Upper lobe of right lung (tissue), 1 donor: Measurements from ENCODE around the gene F11. TPM values are rescaled to one million over a fixed set of nuclear protein-coding genes. Genes with fewer than 3 reads are reported as not detected.
"Not testable (repeated sequence)": the region's sequence is repeated elsewhere in the genome, so short reads cannot be mapped to it uniquely, and the experiment has no call there.

Experiments
- ATAC-seq: fragments of 200-7000 bp; cut with Tn5 transposase; one replicate; pipeline ENCODE4 v1.9.1; 2020; ENCODE audit warnings: mild to moderate bottlenecking, moderate library complexity
- DNase-seq: peaks from one replicate; pipeline ENCODE4 v3.0.0-alpha.2; 2020
- H3K27ac ChIP-seq: fragments of 200-600 bp; one replicate; pipeline ENCODE4 v1.8.0; 2022
- H3K27me3 ChIP-seq: fragments of 200-600 bp; one replicate; pipeline ENCODE4 v1.8.0; 2022; ENCODE audit warnings: mild to moderate bottlenecking
- H3K36me3 ChIP-seq: fragments of 200-600 bp; one replicate; pipeline ENCODE4 v1.8.0; 2022
- H3K4me1 ChIP-seq: fragments of 200-600 bp; one replicate; pipeline ENCODE4 v1.8.0; 2022
- H3K4me3 ChIP-seq: fragments of 200-600 bp; one replicate; pipeline ENCODE4 v1.8.0; 2022; ENCODE audit warnings: mild to moderate bottlenecking
- H3K9me3 ChIP-seq: fragments of 200-600 bp; one replicate; pipeline ENCODE4 v1.8.0; 2022
- intact Hi-C: fragments of 100-400 bp; cut with DNase I; formaldehyde crosslinking; loops from one replicate; pipeline ENCODE4 v1.11.0; 2022
- total RNA-seq: library from RNA; stranded (reverse); fragmentation: NEBNext Ultra II Directional; extraction: Animal tissue kit (Norgen Biotek cat#: 25700); gene quantifications from one replicate; pipeline ENCODE4 v1.2.1, GENCODE V29; 2021
- TF ChIP-seq, protein P1 (sequence below): fragments of 200-600 bp; IDR thresholded peaks from one replicate; pipeline ENCODE4 v1.8.0; 2022; ENCODE audit warnings: antibody characterized with exemption
- donor health status: DM: no; HTN: yes; CAD: no; lungs with severe emphysema.

Gene F11
- total RNA-seq, 1 donor from 2014 or later, result 24.7 TPM

DNA sequence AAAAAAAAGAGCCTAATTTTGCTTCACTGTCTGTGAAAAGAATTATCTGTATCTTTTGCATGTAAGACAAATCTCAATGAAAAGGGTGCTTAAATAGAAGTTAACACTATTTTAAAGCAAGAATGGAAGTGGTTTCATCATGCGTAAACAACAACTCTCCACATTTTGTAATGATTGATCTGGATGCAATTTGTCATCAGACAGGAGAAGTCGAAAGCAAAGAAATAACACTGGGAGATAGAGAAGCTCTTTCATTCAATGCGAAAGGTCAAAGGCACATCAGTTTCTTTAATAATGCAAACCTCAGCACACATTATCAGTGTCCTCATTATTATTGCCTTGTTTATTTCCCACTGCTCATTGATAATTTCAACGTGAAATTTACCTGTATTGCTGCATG is 29.9 kb upstream of the F11 start:
- intact Hi-C loops, result no loop called here
- Histone ChIP-seq H3K4me1 (no peaks in the 10 kb centered on the region), H3K36me3 (no peaks in the 10 kb centered on the region)

GRCh38 chr4:186240452-186240847 is 25.5 kb upstream of the F11 start:
- intact Hi-C loops, result no loop called here
- H3K27me3 ChIP-seq, result no peaks in the 10 kb centered on the region
- H3K36me3 ChIP-seq, result no peaks in the 10 kb centered on the region
- no peaks in the 10 kb centered on the region for H3K4me1 ChIP-seq
- H3K9me3 ChIP-seq, result no peaks in the 10 kb centered on the region
- H3K4me3 ChIP-seq, result no peak overlapping the region
- no peak for DNase-seq
- no peak overlapping the region for H3K27ac ChIP-seq
- TF ChIP-seq, protein P1, sequence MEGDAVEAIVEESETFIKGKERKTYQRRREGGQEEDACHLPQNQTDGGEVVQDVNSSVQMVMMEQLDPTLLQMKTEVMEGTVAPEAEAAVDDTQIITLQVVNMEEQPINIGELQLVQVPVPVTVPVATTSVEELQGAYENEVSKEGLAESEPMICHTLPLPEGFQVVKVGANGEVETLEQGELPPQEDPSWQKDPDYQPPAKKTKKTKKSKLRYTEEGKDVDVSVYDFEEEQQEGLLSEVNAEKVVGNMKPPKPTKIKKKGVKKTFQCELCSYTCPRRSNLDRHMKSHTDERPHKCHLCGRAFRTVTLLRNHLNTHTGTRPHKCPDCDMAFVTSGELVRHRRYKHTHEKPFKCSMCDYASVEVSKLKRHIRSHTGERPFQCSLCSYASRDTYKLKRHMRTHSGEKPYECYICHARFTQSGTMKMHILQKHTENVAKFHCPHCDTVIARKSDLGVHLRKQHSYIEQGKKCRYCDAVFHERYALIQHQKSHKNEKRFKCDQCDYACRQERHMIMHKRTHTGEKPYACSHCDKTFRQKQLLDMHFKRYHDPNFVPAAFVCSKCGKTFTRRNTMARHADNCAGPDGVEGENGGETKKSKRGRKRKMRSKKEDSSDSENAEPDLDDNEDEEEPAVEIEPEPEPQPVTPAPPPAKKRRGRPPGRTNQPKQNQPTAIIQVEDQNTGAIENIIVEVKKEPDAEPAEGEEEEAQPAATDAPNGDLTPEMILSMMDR, result no peak
- no peak for ATAC-seq

More for the DNA sequence above, 29.9 kb upstream of the F11 start:
- no peaks in the 10 kb centered on the region for H3K9me3 ChIP-seq
- TF ChIP-seq, protein P1, result no peak
- ATAC-seq (no peak), DNase-seq (no peak)
- H3K4me3 ChIP-seq, result no peak overlapping the region
- H3K27ac ChIP-seq, result no peak overlapping the region
- H3K27me3 ChIP-seq, result no peaks in the 10 kb centered on the region

- intact Hi-C loops, result no loop called here
- H3K36me3 ChIP-seq, result no peaks in the 10 kb centered on the region
- DNase-seq (no peak), ATAC-seq (no peak)
- no peaks in the 10 kb centered on the region for H3K9me3 ChIP-seq
- no peaks in the 10 kb centered on the region for H3K4me1 ChIP-seq
- H3K27ac ChIP-seq, result no peak overlapping the region
- no peak overlapping the region for H3K4me3 ChIP-seq
- TF ChIP-seq, protein P1, result no peak
- H3K27me3 ChIP-seq, result no peaks in the 10 kb centered on the region
Measured at GRCh38 chr4:186240848-186241491, 25.0 kb upstream of the F11 start.

DNA sequence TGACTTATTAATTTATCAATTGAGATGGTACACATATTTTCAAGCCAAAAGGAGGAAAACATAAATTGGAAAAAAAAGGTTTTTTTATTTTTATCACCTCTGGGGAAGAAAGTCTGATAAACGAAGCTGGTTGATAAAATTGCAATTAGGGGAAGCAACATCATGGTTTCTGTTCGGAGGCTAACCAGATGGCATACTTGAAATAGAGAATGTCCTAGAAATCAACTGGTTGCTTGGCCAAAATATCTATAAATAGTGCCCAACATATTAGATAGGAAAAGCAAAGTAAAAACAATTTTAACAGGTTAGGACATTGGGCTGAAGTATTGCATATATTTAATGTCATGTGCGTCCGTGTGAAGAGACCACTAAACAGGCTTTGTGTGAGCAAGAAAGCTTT is 24.4 kb upstream of the F11 start:
- TF ChIP-seq, protein P1, result no peak
- H3K27me3 ChIP-seq, result no peaks in the 10 kb centered on the region
- H3K36me3 ChIP-seq, result no peaks in the 10 kb centered on the region
- H3K27ac ChIP-seq, result no peak overlapping the region
- intact Hi-C loops, result no loop called here
- no peaks in the 10 kb centered on the region for H3K9me3 ChIP-seq
- DNase-seq, result no peak
- ATAC-seq, result no peak
- H3K4me1 ChIP-seq, result no peaks in the 10 kb centered on the region
- no peak overlapping the region for H3K4me3 ChIP-seq

DNA sequence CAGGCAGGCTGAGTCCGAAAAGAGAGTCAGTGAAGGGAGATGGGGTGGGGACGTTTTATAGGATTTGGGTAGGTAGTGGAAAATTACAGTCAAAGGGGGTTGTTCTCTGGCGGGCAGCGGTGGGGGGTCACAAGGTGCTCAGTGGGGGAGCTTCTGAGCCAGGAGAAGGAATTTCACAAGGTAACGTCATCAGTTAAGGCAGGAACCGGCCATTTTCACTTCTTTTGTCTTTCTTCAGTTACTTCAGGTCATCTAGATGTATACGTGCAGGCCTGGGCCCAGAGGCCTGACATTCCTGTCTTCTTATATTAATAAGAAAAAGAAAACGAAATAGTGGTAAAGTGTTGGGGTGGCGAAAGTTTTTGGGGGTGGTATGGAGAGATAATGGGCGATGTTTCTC is 24.0 kb upstream of the F11 start:
- DNase-seq, intact Hi-C loops, H3K27ac ChIP-seq, H3K9me3 ChIP-seq, H3K4me1 ChIP-seq, H3K4me3 ChIP-seq, ATAC-seq, H3K36me3 ChIP-seq, H3K27me3 ChIP-seq: not testable (repeated sequence)

- intact Hi-C loops, result no loop called here
- Histone ChIP-seq H3K27me3 (no peaks in the 10 kb centered on the region), H3K36me3 (no peaks in the 10 kb centered on the region), H3K9me3 (no peaks in the 10 kb centered on the region), H3K4me1 (no peaks in the 10 kb centered on the region), H3K27ac (no peak overlapping the region), H3K4me3 (no peak overlapping the region)
- DNase-seq (no peak), ATAC-seq (no peak)
- TF ChIP-seq, protein P1, result no peak
Measured at GRCh38 chr4:186243331-186243730, 22.7 kb upstream of the F11 start.
